Forelimb muscle (tissue), 1 donor: ENCODE results near the gene CDH23. TPM values are rescaled to one million over a fixed set of nuclear protein-coding genes. Genes with fewer than 3 reads are reported as not detected.
"Not testable (repeated sequence)": the region's sequence is repeated elsewhere in the genome, so short reads cannot be mapped to it uniquely, and the experiment has no call there.

Experiments used
- DNase-seq: peaks from one replicate; pipeline ENCODE4 v3.0.0-alpha.2; 2013; ENCODE audit warnings: low read depth
- polyA plus RNA-seq: library from polyadenylated mRNA; unstranded; fragments of 120-200 nt; gene quantifications from one replicate; pipeline ENCODE4 v1.2.1, GENCODE V29; 2013; ENCODE audit not compliant: insufficient read length

The CDH23 gene
- 4.1 TPM for polyA plus RNA-seq

- DNase-seq = no peak
These were observed at the start of gene CDH23 for GRCh38 chr10:71396711-71397295. CDH23 (plus strand) TSS chr10:71396920; CDS start chr10:71439832, 42,912 bp downstream.

GRCh38 chr10:71347587-71348395 is 48.9 kb upstream of the CDH23 start:
- DNase-seq = no peak

GRCh38 chr10:71348850-71349249 is 47.9 kb upstream of the CDH23 start:
- DNase-seq = no peak

- DNase-seq = no peak
These were observed 47.3 kb upstream of the CDH23 start for GRCh38 chr10:71349406-71349805.

GRCh38 chr10:71351087-71351486 is 45.6 kb upstream of the CDH23 start:
- DNase-seq = no peak

GRCh38 chr10:71351628-71352319 is 44.9 kb upstream of the CDH23 start:
- no peak for DNase-seq

- DNase-seq = no peak
These were observed 43.1 kb upstream of the CDH23 start for GRCh38 chr10:71353639-71354038.

GRCh38 chr10:71354776-71355175 is 41.9 kb upstream of the CDH23 start:
- no peak for DNase-seq

GRCh38 chr10:71355886-71356285 is 40.8 kb upstream of the CDH23 start:
- DNase-seq = no peak

- DNase-seq = no peak
These were observed 38.9 kb upstream of the CDH23 start for GRCh38 chr10:71357792-71358265.

GRCh38 chr10:71358277-71358676 is 38.4 kb upstream of the CDH23 start:
- no peak for DNase-seq

- not testable (repeated sequence) for DNase-seq
These were observed 37.8 kb upstream of the CDH23 start for GRCh38 chr10:71358906-71359305.

GRCh38 chr10:71359364-71360046 is 37.2 kb upstream of the CDH23 start:
- DNase-seq = no peak

- DNase-seq = no peak
These were observed 36.0 kb upstream of the CDH23 start for GRCh38 chr10:71360735-71361134.

- DNase-seq = no peak
These were observed 35.1 kb upstream of the CDH23 start for GRCh38 chr10:71361581-71361980.

- DNase-seq = no peak
These were observed 34.6 kb upstream of the CDH23 start for GRCh38 chr10:71362141-71362540.

GRCh38 chr10:71363936-71364335 is 32.8 kb upstream of the CDH23 start:
- no peak for DNase-seq

GRCh38 chr10:71365366-71365765 is 31.4 kb upstream of the CDH23 start:
- DNase-seq = no peak

- DNase-seq = no peak
These were observed 30.0 kb upstream of the CDH23 start for GRCh38 chr10:71366690-71367089.

GRCh38 chr10:71367271-71367670 is 29.4 kb upstream of the CDH23 start:
- no peak for DNase-seq

- DNase-seq = no peak
These were observed 28.5 kb upstream of the CDH23 start for GRCh38 chr10:71368176-71368575.

GRCh38 chr10:71368643-71369042 is 28.1 kb upstream of the CDH23 start:
- no peak for DNase-seq
